Right lung (tissue), 5 donors: ENCODE results near the gene DUSP2. TPM values are rescaled to one million over a fixed set of nuclear protein-coding genes. Genes with fewer than 3 reads are reported as not detected.
"Not testable (repeated sequence)": the region's sequence is repeated elsewhere in the genome, so short reads cannot be mapped to it uniquely, and the experiment has no call there.

Source experiments
- DNase-seq, 2 donors: peaks; one replicate each; pipeline ENCODE4 v3.0.0-alpha.2; 2013
- polyA plus RNA-seq, 5 donors: library from polyadenylated mRNA; unstranded; fragments of 120-200 nt; gene quantifications; one replicate each; pipeline versions ENCODE4 v1.2.1 to v1.2.3, GENCODE V29; 2013; ENCODE audit warnings: inconsistent platforms in 1 of 5, low replicate concordance in 1 of 5; ENCODE audit not compliant: insufficient read length in 5 of 5, insufficient read depth in 1 of 5

Gene DUSP2
- polyA plus RNA-seq, 5 donors = 0.84 to 2.6 (median 1.2) TPM

GRCh38 chr2:96148410-96149217 lies 3.4 kb upstream of the DUSP2 start:
- peak; percentile 63 to 67 for DNase-seq

- no peak for DNase-seq
These were observed 2.5 kb upstream of the DUSP2 start for GRCh38 chr2:96147593-96148201.

GRCh38 chr2:96146881-96147592 lies 1.8 kb upstream of the DUSP2 start:
- DNase-seq = no peak

GRCh38 chr2:96146153-96146880 lies 1.1 kb upstream of the DUSP2 start:
- no peak for DNase-seq

- DNase-seq = no peak
These were observed 560 bp upstream of the DUSP2 start for GRCh38 chr2:96145848-96146152.

GRCh38 chr2:96144481-96145035 lies 682 bp downstream of the DUSP2 start:
- no peak for DNase-seq

- DNase-seq = no peak
These were observed 1.3 kb downstream of the DUSP2 start for GRCh38 chr2:96143848-96144480.

- DNase-seq = no peak
These were observed 1.9 kb downstream of the DUSP2 start for GRCh38 chr2:96143231-96143847.

- DNase-seq = no peak
These were observed 2.8 kb downstream of the DUSP2 start for GRCh38 chr2:96142217-96143113.

GRCh38 chr2:96141624-96141967 lies 3.6 kb downstream of the DUSP2 start:
- not testable (repeated sequence) for DNase-seq

GRCh38 chr2:96140941-96141623 lies 4.2 kb downstream of the DUSP2 start:
- DNase-seq = no peak

- no peak for DNase-seq
These were observed 6.0 kb downstream of the DUSP2 start for GRCh38 chr2:96139181-96139758.

- DNase-seq = peak in 1 of 2 donors; percentile 44
These were observed 6.8 kb downstream of the DUSP2 start, which contains the start of gene ASTL for GRCh38 chr2:96138179-96139145. TSS of gene ASTL (minus strand) at chr2:96138502. CDS start at chr2:96138436, 66 bp downstream.

GRCh38 chr2:96137321-96138178 lies 7.7 kb downstream of the DUSP2 start:
- DNase-seq = no peak

- DNase-seq = no peak
These were observed 9.0 kb downstream of the DUSP2 start for GRCh38 chr2:96136129-96136720.

GRCh38 chr2:96135621-96136020 lies 9.6 kb downstream of the DUSP2 start:
- DNase-seq = no peak
